ENCODE measurements around the gene CEP89. TPM values are rescaled to one million over a fixed set of nuclear protein-coding genes. Genes with fewer than 3 reads are reported as not detected.
"Not testable (repeated sequence)": the region's sequence is repeated elsewhere in the genome, so short reads cannot be mapped to it uniquely, and the experiment has no call there.

CEP89 gene
- total RNA-seq, 4 donors from 2014 or later: 11.7 to 22.5 (median 17.5) TPM

DNA sequence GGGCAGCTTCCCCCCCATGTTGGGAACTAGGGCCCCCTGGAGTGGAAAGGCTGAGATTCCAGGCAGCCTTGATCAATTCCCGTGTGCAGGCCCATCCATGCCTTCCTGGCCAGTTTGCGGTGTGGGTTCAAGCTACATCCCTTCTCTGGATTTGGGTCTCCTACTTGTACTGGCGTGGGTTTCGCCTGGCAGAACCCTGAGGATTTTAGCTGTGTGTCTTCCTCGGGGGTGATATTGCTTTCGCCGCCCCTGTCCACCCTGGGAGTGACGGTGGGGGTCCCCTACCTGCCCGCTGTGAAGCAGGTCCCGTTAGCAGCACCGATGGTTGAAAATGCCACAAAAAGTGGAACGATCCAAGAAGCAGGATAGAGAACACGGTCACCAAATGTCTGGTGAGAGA lies 113.6 kb downstream of the CEP89 start:
- WGBS: 87% methylated on average over 13 of the region's 13 CpGs
- DNase-seq (ENCODE audit: low spot score in 2 of 2): peak in 1 of 2 donors; percentile 59
- H3K36me3 ChIP-seq: no peaks in the 10 kb centered on the region
- no peaks in the 10 kb centered on the region for H3K4me1 ChIP-seq
- TF ChIP-seq, protein P1, sequence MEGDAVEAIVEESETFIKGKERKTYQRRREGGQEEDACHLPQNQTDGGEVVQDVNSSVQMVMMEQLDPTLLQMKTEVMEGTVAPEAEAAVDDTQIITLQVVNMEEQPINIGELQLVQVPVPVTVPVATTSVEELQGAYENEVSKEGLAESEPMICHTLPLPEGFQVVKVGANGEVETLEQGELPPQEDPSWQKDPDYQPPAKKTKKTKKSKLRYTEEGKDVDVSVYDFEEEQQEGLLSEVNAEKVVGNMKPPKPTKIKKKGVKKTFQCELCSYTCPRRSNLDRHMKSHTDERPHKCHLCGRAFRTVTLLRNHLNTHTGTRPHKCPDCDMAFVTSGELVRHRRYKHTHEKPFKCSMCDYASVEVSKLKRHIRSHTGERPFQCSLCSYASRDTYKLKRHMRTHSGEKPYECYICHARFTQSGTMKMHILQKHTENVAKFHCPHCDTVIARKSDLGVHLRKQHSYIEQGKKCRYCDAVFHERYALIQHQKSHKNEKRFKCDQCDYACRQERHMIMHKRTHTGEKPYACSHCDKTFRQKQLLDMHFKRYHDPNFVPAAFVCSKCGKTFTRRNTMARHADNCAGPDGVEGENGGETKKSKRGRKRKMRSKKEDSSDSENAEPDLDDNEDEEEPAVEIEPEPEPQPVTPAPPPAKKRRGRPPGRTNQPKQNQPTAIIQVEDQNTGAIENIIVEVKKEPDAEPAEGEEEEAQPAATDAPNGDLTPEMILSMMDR (IDR thresholded peaks at IDR 0.05): no peak
- TF ChIP-seq EP300 (IDR thresholded peaks at IDR 0.05) (no peak), POLR2A (IDR thresholded peaks at IDR 0.05) (no peak)
- H3K27me3 ChIP-seq: no peaks in the 10 kb centered on the region
- no peaks in the 10 kb centered on the region for H3K9me3 ChIP-seq
- no peak overlapping the region for H3K27ac ChIP-seq
- no peak overlapping the region for H3K4me3 ChIP-seq

- peak in 1 of 2 donors; percentile 4 for DNase-seq (ENCODE audit: low spot score in 2 of 2)
- Histone ChIP-seq H3K27ac (no peak overlapping the region), H3K36me3 (no peaks in the 10 kb centered on the region), H3K4me1 (no peaks in the 10 kb centered on the region), H3K27me3 (no peaks in the 10 kb centered on the region), H3K4me3 (no peak overlapping the region), H3K9me3 (no peaks in the 10 kb centered on the region)
- no peak for TF ChIP-seq POLR2AphosphoS5 (IDR thresholded peaks at IDR 0.05)
- TF ChIP-seq, protein P1 (IDR thresholded peaks at IDR 0.05): no peak
- TF ChIP-seq POLR2A (IDR thresholded peaks at IDR 0.05): no peak
- no peak for TF ChIP-seq EP300 (IDR thresholded peaks at IDR 0.05)
- 82% methylated on average over 5 of the region's 5 CpGs for WGBS
These were observed 114.2 kb downstream of the CEP89 start for GRCh38 chr19:32857584-32857983.

GRCh38 chr19:32856818-32857217 lies 114.9 kb downstream of the CEP89 start:
- not testable (repeated sequence) for H3K4me3 ChIP-seq, H3K36me3 ChIP-seq, H3K9me3 ChIP-seq, H3K27me3 ChIP-seq, H3K27ac ChIP-seq, H3K4me1 ChIP-seq
- DNase-seq (ENCODE audit: low spot score in 2 of 2): peak in 1 of 2 donors; percentile 20
- 93% methylated on average over 6 of the region's 7 CpGs for WGBS

GRCh38 chr19:32852216-32852615 lies 119.5 kb downstream of the CEP89 start:
- Histone ChIP-seq H3K9me3 (no peaks in the 10 kb centered on the region), H3K27ac (no peak overlapping the region), H3K27me3 (no peaks in the 10 kb centered on the region), H3K36me3 (no peaks in the 10 kb centered on the region), H3K4me3 (no peak overlapping the region), H3K4me1 (no peaks in the 10 kb centered on the region)
- TF ChIP-seq EP300 (IDR thresholded peaks at IDR 0.05) (no peak), POLR2A (IDR thresholded peaks at IDR 0.05) (no peak), POLR2AphosphoS5 (IDR thresholded peaks at IDR 0.05) (no peak)
- TF ChIP-seq, protein P1 (IDR thresholded peaks at IDR 0.05): no peak
- peak in 1 of 2 donors; percentile 15 for DNase-seq (ENCODE audit: low spot score in 2 of 2)
- 94% methylated on average over 6 of the region's 6 CpGs for WGBS

GRCh38 chr19:32848035-32848434 lies 123.7 kb downstream of the CEP89 start:
- not testable (repeated sequence) for H3K4me1 ChIP-seq; H3K4me3 ChIP-seq; H3K36me3 ChIP-seq; H3K9me3 ChIP-seq; H3K27ac ChIP-seq; H3K27me3 ChIP-seq; DNase-seq (ENCODE audit: low spot score in 2 of 2)
- WGBS: 80% methylated on average over 1 of the region's 2 CpGs

GRCh38 chr19:32843716-32844245 lies 128.0 kb downstream of the CEP89 start:
- Histone ChIP-seq H3K36me3 (no peaks in the 10 kb centered on the region), H3K4me1 (no peaks in the 10 kb centered on the region), H3K9me3 (peaks cover 7% of the 10 kb centered on the region), H3K27ac (no peak overlapping the region), H3K27me3 (no peaks in the 10 kb centered on the region), H3K4me3 (no peak overlapping the region)
- DNase-seq (ENCODE audit: low spot score in 2 of 2): peak in 1 of 2 donors; percentile 77
- TF ChIP-seq EP300 (IDR thresholded peaks at IDR 0.05): no peak
- no peak for TF ChIP-seq POLR2A (IDR thresholded peaks at IDR 0.05)
- no peak for TF ChIP-seq POLR2AphosphoS5 (IDR thresholded peaks at IDR 0.05)
- TF ChIP-seq, protein P1 (IDR thresholded peaks at IDR 0.05): no peak
- WGBS: 95% methylated on average over 19 of the region's 19 CpGs
